ENCODE measurements around the gene DOK3. TPM values are rescaled to one million over a fixed set of nuclear protein-coding genes. Genes with fewer than 3 reads are reported as not detected.

DOK3 gene
- total and polyA plus RNA-seq, 2 experiments from 2014 or later = 3.1 to 3.5 TPM

GRCh38 chr5:177455661-177456590 is 53.7 kb downstream of the DOK3 start:
- Histone ChIP-seq H3K36me3 (replicated peaks; ENCODE audit: insufficient read depth, low read depth) (no peaks in the 10 kb centered on the region), H3K79me2 (no peaks in the 10 kb centered on the region), H3K9me3 (ENCODE audit: low read depth) (no peaks in the 10 kb centered on the region), H2AFZ (peak overlapping the region; percentile 82), H3K4me3 (peak overlapping the region; percentile 62), H3K27ac (peak overlapping the region; percentile 95), H3K4me1 (ENCODE audit: insufficient read depth) (peaks cover 16% of the 10 kb centered on the region), H3K4me2 (peak overlapping the region; percentile 97), H4K20me1 (ENCODE audit: insufficient read depth, poor library complexity, severe bottlenecking) (peaks cover 17% of the 10 kb centered on the region), H3K9me2 (replicated peaks; ENCODE audit: insufficient read depth) (no peaks in the 10 kb centered on the region), H3K27me3 (no peaks in the 10 kb centered on the region)
- peak; percentile 97 for DNase-seq (ENCODE audit: low spot score)
- TF ChIP-seq EZH2phosphoT487 (IDR thresholded peaks at IDR 0.05; ENCODE audit: low read depth, severe bottlenecking, unreplicated experiment) = no peak
- TF ChIP-seq, protein P1, sequence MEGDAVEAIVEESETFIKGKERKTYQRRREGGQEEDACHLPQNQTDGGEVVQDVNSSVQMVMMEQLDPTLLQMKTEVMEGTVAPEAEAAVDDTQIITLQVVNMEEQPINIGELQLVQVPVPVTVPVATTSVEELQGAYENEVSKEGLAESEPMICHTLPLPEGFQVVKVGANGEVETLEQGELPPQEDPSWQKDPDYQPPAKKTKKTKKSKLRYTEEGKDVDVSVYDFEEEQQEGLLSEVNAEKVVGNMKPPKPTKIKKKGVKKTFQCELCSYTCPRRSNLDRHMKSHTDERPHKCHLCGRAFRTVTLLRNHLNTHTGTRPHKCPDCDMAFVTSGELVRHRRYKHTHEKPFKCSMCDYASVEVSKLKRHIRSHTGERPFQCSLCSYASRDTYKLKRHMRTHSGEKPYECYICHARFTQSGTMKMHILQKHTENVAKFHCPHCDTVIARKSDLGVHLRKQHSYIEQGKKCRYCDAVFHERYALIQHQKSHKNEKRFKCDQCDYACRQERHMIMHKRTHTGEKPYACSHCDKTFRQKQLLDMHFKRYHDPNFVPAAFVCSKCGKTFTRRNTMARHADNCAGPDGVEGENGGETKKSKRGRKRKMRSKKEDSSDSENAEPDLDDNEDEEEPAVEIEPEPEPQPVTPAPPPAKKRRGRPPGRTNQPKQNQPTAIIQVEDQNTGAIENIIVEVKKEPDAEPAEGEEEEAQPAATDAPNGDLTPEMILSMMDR (IDR thresholded peaks at IDR 0.05; ENCODE audit: poor library complexity) = peak; percentile 99
- TF ChIP-seq EZH2 (IDR thresholded peaks at IDR 0.05; ENCODE audit: borderline replicate concordance) = no peak
- WGBS (ENCODE audit: low lambda C conversion rate, missing lambda C conversion rate) = 3% methylated on average over 57 of the region's 76 CpGs

GRCh38 chr5:177455036-177455660 is 54.5 kb downstream of the DOK3 start:
- Histone ChIP-seq H3K4me1 (ENCODE audit: insufficient read depth) (peaks cover 16% of the 10 kb centered on the region), H2AFZ (peak overlapping the region; percentile 82), H3K36me3 (replicated peaks; ENCODE audit: insufficient read depth, low read depth) (no peaks in the 10 kb centered on the region), H3K9me3 (ENCODE audit: low read depth) (no peaks in the 10 kb centered on the region), H3K4me2 (peak overlapping the region; percentile 97), H3K4me3 (peak overlapping the region; percentile 62), H3K27me3 (no peaks in the 10 kb centered on the region), H3K9me2 (replicated peaks; ENCODE audit: insufficient read depth) (no peaks in the 10 kb centered on the region), H3K27ac (peak overlapping the region; percentile 95), H4K20me1 (ENCODE audit: insufficient read depth, poor library complexity, severe bottlenecking) (peaks cover 17% of the 10 kb centered on the region), H3K79me2 (no peaks in the 10 kb centered on the region)
- TF ChIP-seq, protein P1 (IDR thresholded peaks at IDR 0.05; ENCODE audit: poor library complexity) = peak; percentile 65
- no peak for TF ChIP-seq EZH2 (IDR thresholded peaks at IDR 0.05; ENCODE audit: borderline replicate concordance)
- 1% methylated on average over 50 of the region's 80 CpGs for WGBS (ENCODE audit: low lambda C conversion rate, missing lambda C conversion rate)
- peak; percentile 94 for DNase-seq (ENCODE audit: low spot score)

- TF ChIP-seq, protein P1 (IDR thresholded peaks at IDR 0.05; ENCODE audit: poor library complexity) = peak; percentile 98
- no peak for TF ChIP-seq EZH2 (IDR thresholded peaks at IDR 0.05; ENCODE audit: borderline replicate concordance)
- H3K4me3 ChIP-seq = peak overlapping the region; percentile 62
- WGBS (ENCODE audit: low lambda C conversion rate, missing lambda C conversion rate) = 2% methylated on average over 56 of the region's 84 CpGs
- peak overlapping the region; percentile 95 for H3K27ac ChIP-seq
- no peaks in the 10 kb centered on the region for H3K9me2 ChIP-seq (replicated peaks; ENCODE audit: insufficient read depth)
- peaks cover 16% of the 10 kb centered on the region for H3K4me1 ChIP-seq (ENCODE audit: insufficient read depth)
- H3K4me2 ChIP-seq = peak overlapping the region; percentile 97
- no peaks in the 10 kb centered on the region for H3K27me3 ChIP-seq
- no peaks in the 10 kb centered on the region for H3K36me3 ChIP-seq (replicated peaks; ENCODE audit: insufficient read depth, low read depth)
- H3K9me3 ChIP-seq (ENCODE audit: low read depth) = no peaks in the 10 kb centered on the region
- H3K79me2 ChIP-seq = no peaks in the 10 kb centered on the region
- peaks cover 14% of the 10 kb centered on the region for H4K20me1 ChIP-seq (ENCODE audit: insufficient read depth, poor library complexity, severe bottlenecking)
- peak; percentile 96 for DNase-seq (ENCODE audit: low spot score)
- H2AFZ ChIP-seq = peak overlapping the region; percentile 59
Measured at GRCh38 chr5:177454397-177455035, 55.1 kb downstream of the DOK3 start.
